T-helper 1 cell (primary cell): Measurements from ENCODE around the gene NAMPT.
A peak's percentile ranks its signal among the peaks of the same experiment; 100 is the strongest.

Experiments
- DNase-seq, 5 donors: peaks; one replicate each; pipeline ENCODE4 v3.0.0-alpha.2; 2012 to 2020

The NAMPT gene

GRCh38 chr7:106270122-106270977 lies 14.4 kb downstream of the NAMPT start:
- no peak for DNase-seq

- no peak for DNase-seq
Measured at GRCh38 chr7:106269254-106269961, 15.4 kb downstream of the NAMPT start.

- no peak for DNase-seq
Measured at GRCh38 chr7:106265133-106265532, 19.6 kb downstream of the NAMPT start.

GRCh38 chr7:106262221-106262881 lies 22.4 kb downstream of the NAMPT start:
- no peak for DNase-seq

- DNase-seq: peak in 1 of 5 donors; percentile 30
Measured at GRCh38 chr7:106260136-106260561, 24.6 kb downstream of the NAMPT start.

GRCh38 chr7:106258789-106259188 lies 26.0 kb downstream of the NAMPT start:
- no peak for DNase-seq

- DNase-seq: no peak
Measured at GRCh38 chr7:106257752-106258151, 27.0 kb downstream of the NAMPT start.

GRCh38 chr7:106256144-106256543 lies 28.6 kb downstream of the NAMPT start:
- DNase-seq: no peak

- DNase-seq: peak in 1 of 5 donors; percentile 20
Measured at GRCh38 chr7:106255246-106255645, 29.5 kb downstream of the NAMPT start.

- no peak for DNase-seq
Measured at GRCh38 chr7:106254525-106255116, 30.2 kb downstream of the NAMPT start.

- DNase-seq: no peak
Measured at GRCh38 chr7:106252568-106252967, 32.2 kb downstream of the NAMPT start.

- no peak for DNase-seq
Measured at GRCh38 chr7:106249488-106249887, 35.3 kb downstream of the NAMPT start.

GRCh38 chr7:106248600-106248999 lies 36.2 kb downstream of the NAMPT start:
- DNase-seq: no peak

GRCh38 chr7:106247841-106248240 lies 36.9 kb downstream of the NAMPT start:
- no peak for DNase-seq

GRCh38 chr7:106246902-106247711 lies 37.7 kb downstream of the NAMPT start:
- DNase-seq: no peak

GRCh38 chr7:106243893-106244292 lies 40.9 kb downstream of the NAMPT start:
- no peak for DNase-seq

- DNase-seq: no peak
Measured at GRCh38 chr7:106239406-106239805, 45.4 kb downstream of the NAMPT start.

GRCh38 chr7:106238830-106239229 lies 46.0 kb downstream of the NAMPT start:
- no peak for DNase-seq

- DNase-seq: no peak
Measured at GRCh38 chr7:106236065-106236464, 48.7 kb downstream of the NAMPT start.

- no peak for DNase-seq
Measured at GRCh38 chr7:106234425-106234824, 50.4 kb downstream of the NAMPT start.

- no peak for DNase-seq
Measured at GRCh38 chr7:106231856-106232490, 52.8 kb downstream of the NAMPT start.

GRCh38 chr7:106225856-106226255 lies 58.9 kb downstream of the NAMPT start:
- no peak for DNase-seq
